DND-41 (cell line): ENCODE measurements around the gene ATPAF1.

ENCODE experiments used
- EZH2 ChIP-seq: IDR thresholded peaks from 3 replicates; pipeline ENCODE4 v1.6.1; 2012; ENCODE audit warnings: borderline replicate concordance, low read depth, mild to moderate bottlenecking, moderate library complexity, low read length, inconsistent platforms; ENCODE audit not compliant: severe bottlenecking
- TF ChIP-seq, protein P1 (sequence below): IDR thresholded peaks from 2 replicates; pipeline ENCODE4 v1.5.1; 2012; ENCODE audit warnings: borderline replicate concordance, low read length, moderate library complexity, mild to moderate bottlenecking; ENCODE audit not compliant: poor library complexity, severe bottlenecking; ENCODE audit errors: extremely low read depth

DNA sequence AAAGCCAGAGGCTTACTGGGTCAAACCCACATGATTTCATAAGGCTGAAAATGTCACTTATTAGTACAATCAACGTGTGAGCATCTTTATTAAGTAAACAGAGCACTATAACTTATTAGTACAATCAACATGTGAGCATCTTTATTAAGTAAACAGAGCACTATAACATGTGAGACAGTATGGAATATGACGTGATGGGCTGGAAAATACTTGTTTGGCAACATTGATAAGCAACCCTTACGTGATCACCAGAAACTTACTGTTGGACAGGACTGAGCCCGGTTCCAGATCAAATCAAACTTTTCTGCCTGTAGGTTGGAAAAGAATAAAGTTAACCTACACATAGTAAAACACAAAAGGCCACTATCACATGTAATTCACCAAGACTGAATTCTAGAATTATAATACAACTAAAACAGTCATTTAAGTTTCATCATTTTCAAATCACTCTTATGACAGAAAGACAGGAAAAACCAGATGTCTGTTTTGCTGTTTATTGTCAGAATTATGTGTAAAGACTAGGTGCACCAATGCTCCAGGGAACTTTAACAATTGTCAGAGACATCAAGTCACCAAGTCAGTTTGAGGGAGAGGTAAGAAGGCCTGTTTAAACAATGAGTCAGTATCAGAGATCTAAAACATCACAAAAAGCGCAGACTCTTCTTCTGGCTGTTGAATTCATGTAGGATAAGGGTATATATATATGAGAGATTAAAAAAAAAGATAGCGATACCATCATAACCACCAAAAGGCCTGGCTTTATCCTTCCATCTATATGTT, 15.7 kb downstream of the ATPAF1 start:
- TF ChIP-seq, protein P1, sequence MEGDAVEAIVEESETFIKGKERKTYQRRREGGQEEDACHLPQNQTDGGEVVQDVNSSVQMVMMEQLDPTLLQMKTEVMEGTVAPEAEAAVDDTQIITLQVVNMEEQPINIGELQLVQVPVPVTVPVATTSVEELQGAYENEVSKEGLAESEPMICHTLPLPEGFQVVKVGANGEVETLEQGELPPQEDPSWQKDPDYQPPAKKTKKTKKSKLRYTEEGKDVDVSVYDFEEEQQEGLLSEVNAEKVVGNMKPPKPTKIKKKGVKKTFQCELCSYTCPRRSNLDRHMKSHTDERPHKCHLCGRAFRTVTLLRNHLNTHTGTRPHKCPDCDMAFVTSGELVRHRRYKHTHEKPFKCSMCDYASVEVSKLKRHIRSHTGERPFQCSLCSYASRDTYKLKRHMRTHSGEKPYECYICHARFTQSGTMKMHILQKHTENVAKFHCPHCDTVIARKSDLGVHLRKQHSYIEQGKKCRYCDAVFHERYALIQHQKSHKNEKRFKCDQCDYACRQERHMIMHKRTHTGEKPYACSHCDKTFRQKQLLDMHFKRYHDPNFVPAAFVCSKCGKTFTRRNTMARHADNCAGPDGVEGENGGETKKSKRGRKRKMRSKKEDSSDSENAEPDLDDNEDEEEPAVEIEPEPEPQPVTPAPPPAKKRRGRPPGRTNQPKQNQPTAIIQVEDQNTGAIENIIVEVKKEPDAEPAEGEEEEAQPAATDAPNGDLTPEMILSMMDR = no peak
- TF ChIP-seq EZH2 = no peak
